CD14-positive monocyte (primary cell): ENCODE measurements around the gene FIGNL2. TPM values are rescaled to one million over a fixed set of nuclear protein-coding genes. Genes with fewer than 3 reads are reported as not detected.

Source experiments
- DNase-seq, 3 donors: peaks; one replicate each; pipeline ENCODE4 v3.0.0-alpha.2; 2011 to 2022
- H2AFZ ChIP-seq: 2 replicates; pipeline ENCODE4 v1.6.0; 2012; ENCODE audit warnings: mild to moderate bottlenecking, low read depth, low read length, inconsistent platforms; ENCODE audit not compliant: insufficient read depth, poor library complexity, severe bottlenecking
- H3K27ac ChIP-seq, 2 donors: 1 replicate in 1 of 2; 2 replicates in 1 of 2; pipeline ENCODE4 v1.5.1; 2012 to 2013; ENCODE audit warnings: low read length in 2 of 2, control low read depth in 1 of 2, inconsistent platforms in 1 of 2, low read depth in 1 of 2, mild to moderate bottlenecking in 1 of 2
- H3K27me3 ChIP-seq, 2 donors: one replicate each; pipeline versions ENCODE4 v1.6.0 to v1.6.1; 2011 to 2013; ENCODE audit warnings: low read length in 2 of 2; ENCODE audit not compliant: control insufficient read depth in 2 of 2, insufficient read depth in 2 of 2
- H3K36me3 ChIP-seq, 2 donors: replicated peaks in 1 of 2; 1 replicate in 1 of 2; 2 replicates in 1 of 2; pipeline versions ENCODE4 v1.5.1 to v1.6.1; 2012 to 2013; ENCODE audit warnings: low read length in 2 of 2, control low read depth in 1 of 2, inconsistent platforms in 1 of 2, mild to moderate bottlenecking in 1 of 2; ENCODE audit not compliant: insufficient read depth in 2 of 2, control insufficient read depth in 1 of 2
- H3K4me1 ChIP-seq, 2 donors: 1 replicate in 1 of 2; 2 replicates in 1 of 2; pipeline versions ENCODE4 v1.5.1 to v1.6.1; 2012 to 2013; ENCODE audit warnings: low read length in 2 of 2, control low read depth in 1 of 2, inconsistent platforms in 1 of 2, mild to moderate bottlenecking in 1 of 2, moderate library complexity in 1 of 2; ENCODE audit not compliant: insufficient read depth in 2 of 2, control insufficient read depth in 1 of 2
- H3K4me2 ChIP-seq: replicated peaks from 2 replicates; pipeline ENCODE3; 2012; ENCODE audit warnings: low read length, moderate library complexity, mild to moderate bottlenecking; ENCODE audit not compliant: poor library complexity, severe bottlenecking; ENCODE audit errors: extremely low read depth
- H3K4me3 ChIP-seq, 3 experiments: fragments of 200-600 bp in 1 of 3; sonication (generic) in 1 of 3; replicated peaks in 1 of 3; 1 replicate in 2 of 3; 2 replicates in 1 of 3; pipeline ENCODE4 v1.5.1; 2011 to 2013; ENCODE audit warnings: low read length in 3 of 3, mild to moderate bottlenecking in 3 of 3, control low read depth in 2 of 3, low read depth in 2 of 3, inconsistent platforms in 1 of 3, moderate library complexity in 1 of 3
- H3K79me2 ChIP-seq: 2 replicates; pipeline ENCODE4 v1.6.0; 2012; ENCODE audit warnings: mild to moderate bottlenecking, control low read depth, inconsistent platforms, low read length, moderate library complexity; ENCODE audit not compliant: insufficient read depth
- H3K9ac ChIP-seq: 2 replicates; pipeline ENCODE4 v1.6.0; 2017; ENCODE audit warnings: low read length, mild to moderate bottlenecking; ENCODE audit not compliant: insufficient read depth, poor library complexity, severe bottlenecking
- H3K9me3 ChIP-seq, 2 donors: replicated peaks in 1 of 2; 1 replicate in 1 of 2; 2 replicates in 1 of 2; pipeline versions ENCODE4 v1.5.1 to v1.6.1; 2012 to 2013; ENCODE audit warnings: low read length in 2 of 2, control low read depth in 1 of 2; ENCODE audit not compliant: control insufficient read depth in 1 of 2, insufficient read depth in 1 of 2
- H4K20me1 ChIP-seq: 2 replicates; pipeline ENCODE4 v1.6.0; 2012; ENCODE audit warnings: mild to moderate bottlenecking, low read length, control low read depth, moderate library complexity; ENCODE audit not compliant: insufficient read depth
- H3K27ac Mint-ChIP-seq, 7 donors: one replicate each; pipeline ENCODE4 v1.8.0; 2020; ENCODE audit warnings: mild to moderate bottlenecking in 7 of 7, mixed read lengths in 7 of 7, moderate library complexity in 6 of 7, inconsistent platforms in 2 of 7
- H3K27me3 Mint-ChIP-seq, 3 donors: one replicate each; pipeline ENCODE4 v1.8.0; 2021 to 2022; ENCODE audit warnings: low read depth in 3 of 3, mild to moderate bottlenecking in 3 of 3, mixed read lengths in 3 of 3, moderate library complexity in 3 of 3, inconsistent platforms in 1 of 3
- H3K36me3 Mint-ChIP-seq, 2 donors: one replicate each; pipeline ENCODE4 v1.8.0; 2020; ENCODE audit warnings: mixed read lengths in 2 of 2, inconsistent platforms in 1 of 2, mild to moderate bottlenecking in 1 of 2
- H3K4me1 Mint-ChIP-seq: one replicate; pipeline ENCODE4 v1.8.0; 2020; ENCODE audit warnings: mild to moderate bottlenecking, mixed read lengths
- H3K4me3 Mint-ChIP-seq, 2 donors: one replicate each; pipeline ENCODE4 v1.8.0; 2020; ENCODE audit warnings: mild to moderate bottlenecking in 2 of 2, mixed read lengths in 2 of 2, moderate library complexity in 1 of 2
- H3K9me3 Mint-ChIP-seq, 7 donors: one replicate each; pipeline ENCODE4 v1.8.0; 2020 to 2022; ENCODE audit warnings: mixed read lengths in 7 of 7, mild to moderate bottlenecking in 6 of 7, moderate library complexity in 6 of 7, inconsistent platforms in 2 of 7
- WGBS: methylation state at CpG from one replicate; pipeline ENCODE4 v1.1.5; 2013; ENCODE audit warnings: missing lambda C conversion rate; ENCODE audit not compliant: insufficient coverage; 5-methylcytosine and 5-hydroxymethylcytosine counted together
- intact Hi-C, 2 donors: fragments of 100-400 bp; cut with micrococcal nuclease; formaldehyde crosslinking; loops; one replicate each; pipeline versions ENCODE4 v1.15.0 to v1.15.1; 2023
- polyA plus RNA-seq, 3 donors: library from polyadenylated mRNA; depleted of rRNA in 1 of 3; unstranded in 2 of 3; stranded (reverse) in 1 of 3; fragments of 300-500 nt in 2 of 3; fragments of >200 nt in 1 of 3; fragmentation: Illumina TruSeq in 2 of 3; gene quantifications; 1 replicate in 2 of 3; 2 replicates in 1 of 3; pipeline ENCODE4 v1.2.3, GENCODE V29; 2012 to 2021
- TF ChIP-seq, protein P1 (sequence below): fragments of 200-600 bp; IDR thresholded peaks from one replicate; pipeline ENCODE4 v1.8.0; 2022; ENCODE audit warnings: antibody characterized with exemption, mild to moderate bottlenecking

FIGNL2 gene
- polyA plus RNA-seq, 3 donors = 0.06 to 0.52 TPM; not detected in 1

DNA sequence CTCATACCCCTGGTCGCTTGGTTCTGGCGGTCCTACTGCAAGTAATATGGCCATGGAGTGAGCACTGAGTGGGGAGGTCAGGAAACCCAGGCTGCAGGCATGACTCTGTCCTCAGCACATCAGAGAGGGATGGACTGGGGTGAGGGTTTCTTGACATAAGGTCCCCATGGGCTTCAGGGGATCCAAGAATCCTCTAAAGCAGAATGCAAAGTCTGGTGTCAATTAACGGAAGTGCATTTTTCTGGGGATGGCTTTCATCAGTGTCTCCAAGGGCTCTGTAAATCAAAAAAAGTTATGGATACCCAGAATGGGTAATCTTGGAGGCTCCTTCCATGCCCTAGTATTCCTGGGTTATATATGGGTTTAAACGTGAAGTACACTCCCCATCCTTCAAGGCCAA is 3.7 kb downstream of the FIGNL2 start:
- H3K36me3 Mint-ChIP-seq = peaks cover 3 to 4% of the 10 kb centered on the region in 2 donors
- Histone ChIP-seq H2AFZ (no peak overlapping the region), H3K36me3 (no peaks in the 10 kb centered on the region), H3K9ac (no peak overlapping the region), H3K27me3 (peaks cover 8 to 37% of the 10 kb centered on the region in 2 donors), H3K4me3 (no peak overlapping the region), H3K79me2 (no peaks in the 10 kb centered on the region), H4K20me1 (no peaks in the 10 kb centered on the region), H3K4me1 (peaks cover 32 to 54% of the 10 kb centered on the region in 2 donors), H3K9me3 (no peaks in the 10 kb centered on the region), H3K27ac (no peak overlapping the region), H3K4me2 (no peak overlapping the region)
- H3K27me3 Mint-ChIP-seq = peaks cover 37 to 62% (median 55%) of the 10 kb centered on the region in 3 donors
- 92% methylated on average over 2 of the region's 4 CpGs for WGBS
- no peak for DNase-seq
- no peak overlapping the region for H3K27ac Mint-ChIP-seq
- peaks cover 0 to 5% (median 0%) of the 10 kb centered on the region in 7 donors for H3K9me3 Mint-ChIP-seq
- peaks cover 38% of the 10 kb centered on the region for H3K4me1 Mint-ChIP-seq
- peak overlapping the region in 1 of 2 donors; percentile 26 for H3K4me3 Mint-ChIP-seq
- intact Hi-C loops = no loop called here
- TF ChIP-seq, protein P1, sequence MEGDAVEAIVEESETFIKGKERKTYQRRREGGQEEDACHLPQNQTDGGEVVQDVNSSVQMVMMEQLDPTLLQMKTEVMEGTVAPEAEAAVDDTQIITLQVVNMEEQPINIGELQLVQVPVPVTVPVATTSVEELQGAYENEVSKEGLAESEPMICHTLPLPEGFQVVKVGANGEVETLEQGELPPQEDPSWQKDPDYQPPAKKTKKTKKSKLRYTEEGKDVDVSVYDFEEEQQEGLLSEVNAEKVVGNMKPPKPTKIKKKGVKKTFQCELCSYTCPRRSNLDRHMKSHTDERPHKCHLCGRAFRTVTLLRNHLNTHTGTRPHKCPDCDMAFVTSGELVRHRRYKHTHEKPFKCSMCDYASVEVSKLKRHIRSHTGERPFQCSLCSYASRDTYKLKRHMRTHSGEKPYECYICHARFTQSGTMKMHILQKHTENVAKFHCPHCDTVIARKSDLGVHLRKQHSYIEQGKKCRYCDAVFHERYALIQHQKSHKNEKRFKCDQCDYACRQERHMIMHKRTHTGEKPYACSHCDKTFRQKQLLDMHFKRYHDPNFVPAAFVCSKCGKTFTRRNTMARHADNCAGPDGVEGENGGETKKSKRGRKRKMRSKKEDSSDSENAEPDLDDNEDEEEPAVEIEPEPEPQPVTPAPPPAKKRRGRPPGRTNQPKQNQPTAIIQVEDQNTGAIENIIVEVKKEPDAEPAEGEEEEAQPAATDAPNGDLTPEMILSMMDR = no peak

DNA sequence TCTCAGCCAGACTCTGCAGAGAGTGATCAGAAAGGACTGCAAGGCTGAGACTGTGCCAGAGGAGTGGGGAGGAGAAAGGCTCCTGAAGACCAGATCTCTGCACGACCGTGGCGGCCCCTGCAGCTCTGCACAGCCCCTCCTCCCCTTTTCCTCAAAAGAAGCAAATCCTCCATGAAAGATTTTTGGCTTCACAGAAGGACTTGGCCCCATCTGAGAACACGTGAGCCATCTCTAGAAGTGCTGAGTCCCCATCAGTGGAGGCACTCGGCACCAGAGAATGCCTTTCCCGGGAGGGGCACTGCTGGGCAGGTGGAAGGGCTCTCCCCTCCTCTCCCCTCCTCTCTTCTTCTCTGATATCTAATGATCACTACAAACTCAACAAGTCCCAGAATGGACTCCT is 6.8 kb downstream of the FIGNL2 start:
- Histone ChIP-seq H3K4me1 (peaks cover 33 to 46% of the 10 kb centered on the region in 2 donors), H4K20me1 (no peaks in the 10 kb centered on the region), H3K27me3 (peaks cover 5 to 26% of the 10 kb centered on the region in 2 donors), H2AFZ (no peak overlapping the region), H3K36me3 (no peaks in the 10 kb centered on the region), H3K27ac (no peak overlapping the region), H3K4me3 (no peak overlapping the region), H3K79me2 (no peaks in the 10 kb centered on the region), H3K9me3 (no peaks in the 10 kb centered on the region), H3K9ac (no peak overlapping the region), H3K4me2 (no peak overlapping the region)
- Mint-ChIP-seq H3K4me1 (peaks cover 50% of the 10 kb centered on the region), H3K36me3 (peaks cover 4 to 9% of the 10 kb centered on the region in 2 donors), H3K27me3 (peaks cover 29 to 58% (median 50%) of the 10 kb centered on the region in 3 donors), H3K9me3 (peaks cover 0 to 5% (median 0%) of the 10 kb centered on the region in 7 donors), H3K4me3 (no peak overlapping the region), H3K27ac (no peak overlapping the region)
- 94% methylated on average over 3 of the region's 6 CpGs for WGBS
- DNase-seq = no peak
- intact Hi-C loops = no loop called here
- TF ChIP-seq, protein P1 = no peak
